ENCODE measurements around the gene HIVEP2. TPM values are rescaled to one million over a fixed set of nuclear protein-coding genes. Genes with fewer than 3 reads are reported as not detected.

HIVEP2 gene
- total RNA-seq, 4 donors from 2014 or later, result 8.6 to 19.3 (median 12.7) TPM

DNA sequence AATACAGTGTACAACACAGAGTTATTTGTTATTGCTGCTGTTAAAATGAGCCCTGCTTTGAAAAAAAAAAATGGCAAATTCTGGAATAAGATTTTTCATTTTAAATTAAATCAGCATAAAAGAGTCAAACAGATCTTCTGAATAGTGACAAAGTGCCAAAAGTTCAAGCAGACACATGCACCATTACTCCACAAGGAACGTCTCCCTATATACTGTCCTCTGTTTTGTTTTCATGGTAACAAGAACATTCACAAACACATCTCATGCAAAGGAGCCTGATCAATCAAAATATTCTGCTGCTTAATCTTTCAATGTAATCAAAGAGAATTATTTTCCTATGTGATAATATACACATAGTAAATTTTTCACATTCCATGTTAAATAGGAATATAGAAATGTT, 2.7 kb downstream of the HIVEP2 start:
- H3K36me3 ChIP-seq, result no peaks in the 10 kb centered on the region
- TF ChIP-seq, protein P1, sequence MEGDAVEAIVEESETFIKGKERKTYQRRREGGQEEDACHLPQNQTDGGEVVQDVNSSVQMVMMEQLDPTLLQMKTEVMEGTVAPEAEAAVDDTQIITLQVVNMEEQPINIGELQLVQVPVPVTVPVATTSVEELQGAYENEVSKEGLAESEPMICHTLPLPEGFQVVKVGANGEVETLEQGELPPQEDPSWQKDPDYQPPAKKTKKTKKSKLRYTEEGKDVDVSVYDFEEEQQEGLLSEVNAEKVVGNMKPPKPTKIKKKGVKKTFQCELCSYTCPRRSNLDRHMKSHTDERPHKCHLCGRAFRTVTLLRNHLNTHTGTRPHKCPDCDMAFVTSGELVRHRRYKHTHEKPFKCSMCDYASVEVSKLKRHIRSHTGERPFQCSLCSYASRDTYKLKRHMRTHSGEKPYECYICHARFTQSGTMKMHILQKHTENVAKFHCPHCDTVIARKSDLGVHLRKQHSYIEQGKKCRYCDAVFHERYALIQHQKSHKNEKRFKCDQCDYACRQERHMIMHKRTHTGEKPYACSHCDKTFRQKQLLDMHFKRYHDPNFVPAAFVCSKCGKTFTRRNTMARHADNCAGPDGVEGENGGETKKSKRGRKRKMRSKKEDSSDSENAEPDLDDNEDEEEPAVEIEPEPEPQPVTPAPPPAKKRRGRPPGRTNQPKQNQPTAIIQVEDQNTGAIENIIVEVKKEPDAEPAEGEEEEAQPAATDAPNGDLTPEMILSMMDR (IDR thresholded peaks at IDR 0.05), result no peak
- TF ChIP-seq POLR2A (IDR thresholded peaks at IDR 0.05), result no peak
- intact Hi-C loops (cut with DNase I), result no loop called here
- DNase-seq, result no peak
- H3K9me3 ChIP-seq, result no peaks in the 10 kb centered on the region
- no peak overlapping the region for H3K4me3 ChIP-seq
- H3K4me1 ChIP-seq, result peaks cover 0 to 66% (median 8%) of the 10 kb centered on the region in 3 donors
- WGBS, 2 donors, result 13 to 35% methylated on average over 1 of the region's 1 CpG
- peak overlapping the region in 1 of 4 donors; percentile 100 for H3K27ac ChIP-seq
- no peaks in the 10 kb centered on the region for H3K27me3 ChIP-seq

DNA sequence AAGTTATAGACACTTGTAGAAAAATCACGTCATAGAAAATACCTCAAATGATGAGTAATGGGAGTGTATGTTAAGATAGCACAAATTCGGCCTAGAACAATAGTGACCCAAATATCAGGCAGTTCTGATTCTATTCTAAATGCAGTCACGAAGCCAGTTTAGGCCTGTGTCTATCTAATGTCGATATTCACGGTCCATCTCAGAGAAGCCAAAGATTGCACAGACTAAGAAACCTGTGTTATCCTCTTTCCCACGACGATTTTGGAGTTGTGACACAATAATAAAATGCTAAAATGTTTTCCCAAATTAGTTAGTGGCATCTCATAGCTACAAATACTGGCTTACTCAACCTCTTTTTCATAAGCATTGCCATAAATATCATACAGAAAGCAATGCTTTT, 4.0 kb downstream of the HIVEP2 start:
- WGBS, 2 donors, result 79 to 83% methylated on average over 7 of the region's 7 CpGs
- no peak overlapping the region for H3K27ac ChIP-seq

DNA sequence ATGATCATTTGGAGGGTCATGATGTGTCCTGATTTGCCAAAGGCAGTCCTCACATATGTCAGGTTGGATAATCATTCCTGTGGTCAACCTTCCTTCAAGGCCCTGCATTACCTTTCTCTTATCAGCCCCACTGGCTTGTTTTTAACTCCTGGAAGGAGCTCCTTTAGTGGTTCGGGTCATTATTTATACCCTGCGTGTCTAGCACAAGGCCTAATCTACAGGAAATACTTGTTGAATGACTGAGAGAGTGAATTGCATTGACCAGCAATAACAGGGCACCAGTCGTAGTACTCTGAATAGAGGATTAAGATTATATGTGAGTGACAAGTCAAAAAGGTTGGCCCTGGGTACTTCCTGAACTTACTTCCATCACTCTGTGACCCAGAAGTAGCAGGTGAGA, 4.5 kb downstream of the HIVEP2 start:
- H3K9me3 ChIP-seq, result no peaks in the 10 kb centered on the region
- DNase-seq, result no peak
- H3K36me3 ChIP-seq, result no peaks in the 10 kb centered on the region
- TF ChIP-seq, protein P1 (IDR thresholded peaks at IDR 0.05), result no peak
- TF ChIP-seq POLR2A (IDR thresholded peaks at IDR 0.05), result no peak
- H3K27ac ChIP-seq, result no peak overlapping the region
- 69 to 74% methylated on average over 3 of the region's 3 CpGs for WGBS, 2 donors
- no peaks in the 10 kb centered on the region for H3K27me3 ChIP-seq
- H3K4me3 ChIP-seq, result no peak overlapping the region
- intact Hi-C loops (cut with DNase I), result no loop called here
- peaks cover 0 to 66% (median 8%) of the 10 kb centered on the region in 3 donors for H3K4me1 ChIP-seq

More for the DNA sequence above, 4.0 kb downstream of the HIVEP2 start:
- Histone ChIP-seq H3K9me3 (no peaks in the 10 kb centered on the region), H3K4me1 (peaks cover 0 to 66% (median 8%) of the 10 kb centered on the region in 3 donors), H3K36me3 (no peaks in the 10 kb centered on the region), H3K4me3 (no peak overlapping the region), H3K27me3 (no peaks in the 10 kb centered on the region)
- TF ChIP-seq, protein P1 (IDR thresholded peaks at IDR 0.05), result no peak
- no peak for TF ChIP-seq POLR2A (IDR thresholded peaks at IDR 0.05)
- intact Hi-C loops (cut with DNase I), result no loop called here
- no peak for DNase-seq

DNA sequence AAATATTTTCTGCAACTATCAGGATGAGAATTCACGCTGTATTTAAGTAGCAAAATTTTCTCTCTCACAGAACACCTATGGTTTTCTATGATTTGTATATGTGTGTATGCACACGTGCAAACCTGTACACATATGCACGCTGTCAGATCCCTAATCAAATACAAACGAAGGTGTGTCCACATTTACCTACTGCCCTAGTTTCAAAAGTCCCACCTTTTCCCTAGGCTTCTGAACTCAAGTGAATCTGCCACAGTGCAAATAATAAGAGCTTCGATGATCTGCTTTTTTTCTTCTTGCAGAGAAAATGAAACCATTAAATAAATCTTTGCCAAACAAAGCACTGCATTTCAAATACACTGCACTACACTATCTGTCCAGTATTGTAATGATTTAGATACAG, 6.5 kb downstream of the HIVEP2 start:
- peak overlapping the region in 1 of 4 donors; percentile 35 for H3K4me3 ChIP-seq

DNA sequence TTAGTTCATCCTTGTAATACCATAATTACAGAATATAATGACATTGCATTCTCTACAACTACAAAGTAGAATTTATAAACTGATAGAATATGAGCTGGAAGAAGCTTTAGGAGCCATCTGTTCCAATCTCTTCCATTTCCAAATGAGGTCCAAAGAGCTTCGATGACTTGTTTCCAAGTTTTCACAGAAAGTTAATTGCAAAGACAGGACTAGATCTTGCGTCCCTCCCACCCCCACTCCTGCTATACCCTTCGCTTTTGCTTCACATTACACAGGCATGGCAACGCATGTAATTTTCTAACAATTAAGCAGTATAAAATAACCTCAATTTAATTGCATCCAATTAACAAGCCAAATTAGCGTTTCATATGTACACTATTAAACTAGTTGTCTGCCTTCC, 7.0 kb downstream of the HIVEP2 start:
- DNase-seq, result no peak
- 80 to 85% methylated on average over 5 of the region's 5 CpGs for WGBS, 2 donors
- Histone ChIP-seq H3K27ac (no peak overlapping the region), H3K27me3 (no peaks in the 10 kb centered on the region), H3K9me3 (no peaks in the 10 kb centered on the region), H3K36me3 (no peaks in the 10 kb centered on the region), H3K4me1 (peaks cover 0 to 71% (median 9%) of the 10 kb centered on the region in 3 donors), H3K4me3 (no peak overlapping the region)
- TF ChIP-seq, protein P1 (IDR thresholded peaks at IDR 0.05), result no peak
- TF ChIP-seq POLR2A (IDR thresholded peaks at IDR 0.05), result no peak
- intact Hi-C loops (cut with DNase I), result no loop called here

More for the DNA sequence above, 6.5 kb downstream of the HIVEP2 start:
- H3K27me3 ChIP-seq, result no peaks in the 10 kb centered on the region
- H3K9me3 ChIP-seq, result no peaks in the 10 kb centered on the region
- TF ChIP-seq, protein P1 (IDR thresholded peaks at IDR 0.05), result no peak
- no peak for TF ChIP-seq POLR2A (IDR thresholded peaks at IDR 0.05)
- no peak overlapping the region for H3K27ac ChIP-seq
- WGBS, 2 donors, result 42 to 52% methylated on average over 5 of the region's 5 CpGs
- DNase-seq, result no peak
- intact Hi-C loops (cut with DNase I), result no loop called here
- peaks cover 0 to 75% (median 15%) of the 10 kb centered on the region in 3 donors for H3K4me1 ChIP-seq
- no peaks in the 10 kb centered on the region for H3K36me3 ChIP-seq

Data from esophagus squamous epithelium (tissue), 5 donors.